Body of pancreas (tissue), 4 donors: ENCODE measurements around the gene PNPLA6.

Experiments used
- POLR2A ChIP-seq, 3 donors: fragments of 450-650 bp; IDR thresholded peaks; one replicate each; pipeline ENCODE4 v1.6.1; 2016; ENCODE audit warnings: antibody characterized with exemption in 3 of 3, mild to moderate bottlenecking in 2 of 3
- TF ChIP-seq, protein P1 (sequence below), 7 experiments: fragments of 450-650 bp in 4 of 7; fragments of 200-600 bp in 3 of 7; sonication (generic) in 3 of 7; IDR thresholded peaks; one replicate each; pipeline ENCODE4 v1.5.1; 2016 to 2019; ENCODE audit warnings: antibody characterized with exemption in 7 of 7

DNA sequence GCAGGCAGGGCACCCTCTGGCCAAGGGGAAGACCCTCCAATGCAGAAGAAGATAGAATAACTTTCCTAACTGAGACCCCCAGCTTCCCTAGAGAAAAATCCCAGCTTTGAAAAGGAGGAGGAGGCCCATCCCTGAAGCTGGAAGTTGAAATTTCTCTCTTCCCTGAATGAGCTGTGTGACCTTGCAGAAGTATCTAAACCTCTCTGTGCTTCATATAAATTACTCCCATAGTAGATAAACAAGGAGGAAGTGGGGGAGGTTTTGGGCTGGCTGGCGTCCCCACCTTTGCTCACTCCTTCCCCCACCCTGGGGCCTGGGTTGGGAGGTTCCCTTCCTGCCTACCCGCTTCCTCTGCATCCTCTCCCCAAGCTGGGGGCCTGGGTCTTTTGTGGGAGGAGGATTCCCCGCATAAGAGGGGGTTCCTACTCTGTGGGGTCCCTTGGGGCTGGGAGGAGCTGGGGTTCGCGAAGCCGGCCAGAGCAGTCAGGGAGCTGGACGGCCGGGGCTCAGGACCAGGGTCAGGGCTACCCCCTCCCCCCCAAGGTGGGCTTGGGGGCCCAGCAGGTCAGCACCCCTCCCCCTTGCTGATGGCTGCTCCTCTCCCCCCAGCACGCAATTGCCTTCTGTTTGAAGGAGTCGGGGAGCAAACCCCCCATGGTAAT is 71.8 kb downstream of the PNPLA6 start:
- TF ChIP-seq, protein P1, sequence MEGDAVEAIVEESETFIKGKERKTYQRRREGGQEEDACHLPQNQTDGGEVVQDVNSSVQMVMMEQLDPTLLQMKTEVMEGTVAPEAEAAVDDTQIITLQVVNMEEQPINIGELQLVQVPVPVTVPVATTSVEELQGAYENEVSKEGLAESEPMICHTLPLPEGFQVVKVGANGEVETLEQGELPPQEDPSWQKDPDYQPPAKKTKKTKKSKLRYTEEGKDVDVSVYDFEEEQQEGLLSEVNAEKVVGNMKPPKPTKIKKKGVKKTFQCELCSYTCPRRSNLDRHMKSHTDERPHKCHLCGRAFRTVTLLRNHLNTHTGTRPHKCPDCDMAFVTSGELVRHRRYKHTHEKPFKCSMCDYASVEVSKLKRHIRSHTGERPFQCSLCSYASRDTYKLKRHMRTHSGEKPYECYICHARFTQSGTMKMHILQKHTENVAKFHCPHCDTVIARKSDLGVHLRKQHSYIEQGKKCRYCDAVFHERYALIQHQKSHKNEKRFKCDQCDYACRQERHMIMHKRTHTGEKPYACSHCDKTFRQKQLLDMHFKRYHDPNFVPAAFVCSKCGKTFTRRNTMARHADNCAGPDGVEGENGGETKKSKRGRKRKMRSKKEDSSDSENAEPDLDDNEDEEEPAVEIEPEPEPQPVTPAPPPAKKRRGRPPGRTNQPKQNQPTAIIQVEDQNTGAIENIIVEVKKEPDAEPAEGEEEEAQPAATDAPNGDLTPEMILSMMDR (IDR thresholded peaks at IDR 0.05) = no peak
- no peak for TF ChIP-seq POLR2A (IDR thresholded peaks at IDR 0.05)
